ENCODE measurements around the gene TMEM223. TPM values are rescaled to one million over a fixed set of nuclear protein-coding genes. Genes with fewer than 3 reads are reported as not detected.
"Not testable (repeated sequence)": the region's sequence is repeated elsewhere in the genome, so short reads cannot be mapped to it uniquely, and the experiment has no call there.

Gene TMEM223
- total and polyA plus RNA-seq, 3 experiments from 2014 or later: 13.0 to 56.0 (median 14.6) TPM

DNA sequence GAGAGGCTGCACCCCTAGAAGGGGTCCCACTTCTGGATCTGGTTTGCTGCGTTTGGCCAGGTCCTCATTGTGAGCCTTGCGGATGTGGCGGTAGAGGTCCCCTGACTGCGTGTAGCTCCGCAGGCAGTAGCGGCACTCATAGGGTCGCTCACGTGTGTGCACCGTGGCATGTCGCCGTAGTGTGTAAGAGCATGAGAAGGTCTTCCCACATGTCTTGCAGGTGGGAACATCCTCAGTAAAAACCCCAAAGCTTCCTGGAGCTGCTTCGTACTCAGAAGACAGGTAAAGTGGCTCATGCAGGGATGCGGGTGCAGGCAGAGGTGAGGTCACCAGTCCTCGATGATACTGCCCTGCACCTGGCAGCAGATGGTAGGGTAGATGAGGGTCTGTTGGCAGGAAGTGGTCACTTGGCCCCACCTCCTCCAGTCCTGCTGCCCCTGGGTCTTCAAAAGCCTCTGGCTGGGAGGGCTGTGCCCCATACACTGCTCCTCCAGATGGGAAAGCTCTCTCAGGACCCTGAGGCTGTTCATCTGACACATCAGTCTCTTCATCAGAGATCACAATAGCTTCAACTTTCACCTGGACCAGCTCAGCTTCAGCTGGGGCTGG lies 39.5 kb downstream of the TMEM223 start:
- CTCF ChIA-PET: interaction anchor here (0.8 to 3.3 kb wide), 5 partner anchors 10 to 34 kb away, joined by 3 to 36 read pairs (median 4); partner anchors contain the start of genes POLR2G and TMEM179B
- Mint-ChIP-seq H3K9me3 (no peaks in the 10 kb centered on the region), H3K4me1 (peaks cover 26 to 45% (median 36%) of the 10 kb centered on the region in 3 donors), H3K4me3 (peak overlapping the region in 3 of 7 donors; percentile 8 to 100 (median 29)), H3K27me3 (no peaks in the 10 kb centered on the region), H3K27ac (peak overlapping the region in 5 of 8 donors; percentile 23 to 99 (median 66)), H3K36me3 (peaks cover 0 to 32% (median 3%) of the 10 kb centered on the region in 3 donors)
- no peak overlapping the region for H3K27ac ChIP-seq (ENCODE audit: low read depth, low read length)
- no peak for DNase-seq
- peaks cover 14% of the 10 kb centered on the region for H3K36me3 ChIP-seq (ENCODE audit: insufficient read depth, low read length)
- H3K27me3 ChIP-seq (ENCODE audit: insufficient read depth, low read length, poor library complexity, severe bottlenecking): no peaks in the 10 kb centered on the region
- POLR2A ChIA-PET: interaction anchor here (0.6 to 3.2 kb wide), 5 partner anchors 19 to 161 kb away, joined by 3 to 31 read pairs (median 18); partner anchors contain the start of genes HNRNPUL2, SLC3A2, TAF6L and TUT1
- H3K4me3 ChIP-seq (ENCODE audit: low read length): no peak overlapping the region
- H3K9me3 ChIP-seq (ENCODE audit: low read length): no peaks in the 10 kb centered on the region
- peaks cover 22% of the 10 kb centered on the region for H3K4me1 ChIP-seq (ENCODE audit: insufficient read depth, low read length)

DNA sequence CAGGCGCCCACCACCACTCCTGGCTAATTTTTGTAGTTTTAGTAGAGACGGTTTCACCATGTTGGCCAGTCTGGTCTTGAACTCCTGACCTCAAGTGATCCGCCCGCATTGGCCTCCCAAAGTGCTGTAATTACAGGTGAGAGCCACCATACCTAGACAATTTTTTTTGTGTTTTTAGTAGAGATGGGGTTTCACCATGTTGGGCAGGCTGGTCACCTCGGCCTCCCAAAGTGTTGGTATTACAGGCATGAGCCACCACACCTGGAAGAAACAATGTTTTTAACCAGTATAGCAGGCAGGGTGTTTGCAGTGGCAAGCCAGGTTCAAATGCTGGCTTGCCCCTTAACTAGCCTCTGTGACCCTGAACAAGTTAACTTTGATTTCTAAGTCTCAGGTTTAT lies 41.9 kb downstream of the TMEM223 start:
- not testable (repeated sequence) for H3K27me3 ChIP-seq (ENCODE audit: insufficient read depth, low read length, poor library complexity, severe bottlenecking); H3K27ac ChIP-seq (ENCODE audit: low read depth, low read length); H3K4me3 Mint-ChIP-seq; H3K9me3 Mint-ChIP-seq; H3K9me3 ChIP-seq (ENCODE audit: low read length); DNase-seq; H3K27me3 Mint-ChIP-seq; H3K4me3 ChIP-seq (ENCODE audit: low read length)
- CTCF ChIA-PET: interaction anchor here (1.2 kb wide), 1 partner anchor 36 kb away, joined by 3 read pairs; no protein-coding TSS in a partner anchor
- Mint-ChIP-seq H3K36me3 (peaks cover 0 to 32% (median 3%) of the 10 kb centered on the region in 3 donors), H3K4me1 (peaks cover 24 to 45% (median 30%) of the 10 kb centered on the region in 3 donors), H3K27ac (peak overlapping the region in 1 of 8 donors; percentile 46)
- H3K36me3 ChIP-seq (ENCODE audit: insufficient read depth, low read length): peaks cover 14% of the 10 kb centered on the region
- POLR2A ChIA-PET: interaction anchor here (1.1 kb wide), 1 partner anchor 20 kb away, joined by 4 read pairs; no protein-coding TSS in a partner anchor
- H3K4me1 ChIP-seq (ENCODE audit: insufficient read depth, low read length): peaks cover 22% of the 10 kb centered on the region

DNA sequence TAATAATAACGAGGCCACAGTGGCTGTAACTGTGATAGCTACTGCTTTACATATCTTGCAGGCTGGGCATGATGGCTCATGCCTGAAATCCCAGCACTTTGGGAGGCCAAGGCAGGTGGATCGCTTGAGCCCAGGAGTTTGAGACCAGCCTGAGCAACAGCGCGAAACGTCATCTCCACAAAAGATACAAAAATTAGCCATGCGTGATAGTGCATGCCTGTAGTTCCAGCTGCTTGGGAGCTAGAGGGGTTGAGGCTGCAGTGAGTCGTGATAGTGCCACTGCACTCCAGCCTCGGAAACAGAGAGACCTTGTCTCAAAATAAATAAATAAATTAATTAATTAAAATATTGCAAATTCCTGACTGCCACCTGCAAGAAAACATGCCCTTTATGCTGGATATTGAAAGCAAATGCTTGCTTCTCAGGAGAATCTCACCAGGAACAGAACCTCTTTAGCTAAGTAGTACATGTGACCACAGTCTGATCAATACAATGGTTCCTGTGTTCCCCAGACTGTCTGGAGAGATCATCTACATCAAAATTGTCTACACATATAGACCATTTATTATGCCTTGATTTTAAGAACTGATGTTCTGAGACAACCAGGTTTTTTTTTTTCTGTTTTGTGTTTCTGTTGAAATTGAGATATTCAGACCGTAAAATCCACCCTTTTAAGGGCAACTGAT lies 44.2 kb downstream of the TMEM223 start:
- H3K27ac ChIP-seq (ENCODE audit: low read depth, low read length): no peak overlapping the region
- H3K4me3 ChIP-seq (ENCODE audit: low read length): no peak overlapping the region
- peaks cover 7% of the 10 kb centered on the region for H3K4me1 ChIP-seq (ENCODE audit: insufficient read depth, low read length)
- Mint-ChIP-seq H3K27ac (peak overlapping the region in 2 of 8 donors; percentile 3 to 15), H3K9me3 (no peaks in the 10 kb centered on the region), H3K4me1 (peaks cover 9 to 28% (median 13%) of the 10 kb centered on the region in 3 donors), H3K4me3 (no peak overlapping the region), H3K36me3 (peaks cover 0 to 21% (median 3%) of the 10 kb centered on the region in 3 donors), H3K27me3 (no peaks in the 10 kb centered on the region)
- ChIA-PET CTCF (interaction anchor here (0.8 to 1.7 kb wide), 2 partner anchors 39 to 40 kb away, joined by 3 to 7 read pairs; partner anchors contain the start of genes BSCL2, GNG3 and TMEM179B), POLR2A (interaction anchor here (0.6 to 1.4 kb wide), 2 partner anchors 25 to 58 kb away, joined by 3 read pairs; partner anchors contain the start of gene NXF1)
- no peaks in the 10 kb centered on the region for H3K27me3 ChIP-seq (ENCODE audit: insufficient read depth, low read length, poor library complexity, severe bottlenecking)
- H3K9me3 ChIP-seq (ENCODE audit: low read length): no peaks in the 10 kb centered on the region
- DNase-seq: no peak
- peaks cover 7% of the 10 kb centered on the region for H3K36me3 ChIP-seq (ENCODE audit: insufficient read depth, low read length)

Other genes starting within 250 kb of the TMEM223 start
Only the 30 nearest of the 31 such genes appear.
- 1,000 to 10,000 TPM; 1,800 to 1,846 TPM for gene EEF1G, start 218.1 kb downstream of the TMEM223 start, total RNA-seq
- 1,157 TPM for gene EEF1G, start 218.1 kb downstream of the TMEM223 start, polyA plus RNA-seq
- gene TUT1, start 200.5 kb downstream of the TMEM223 start, total RNA-seq: 10 to 100 TPM; 30.8 to 32.7 TPM
- 13.7 TPM for gene TUT1, start 200.5 kb downstream of the TMEM223 start, polyA plus RNA-seq
- gene MTA2, start 190.1 kb downstream of the TMEM223 start, total RNA-seq: 100 to 1,000 TPM; 248 to 263 TPM
- gene MTA2, start 190.1 kb downstream of the TMEM223 start, polyA plus RNA-seq: 37.4 TPM
- gene EML3, start 179.2 kb downstream of the TMEM223 start, total RNA-seq: 100 to 1,000 TPM; 133 to 134 TPM
- 22.9 TPM for gene EML3, start 179.2 kb downstream of the TMEM223 start, polyA plus RNA-seq
- 1 to 10 TPM; 4.9 to 5.3 TPM for gene ROM1, start 178.7 kb downstream of the TMEM223 start, total RNA-seq
- gene ROM1, start 178.7 kb downstream of the TMEM223 start, polyA plus RNA-seq: 1.7 TPM
- gene B3GAT3, start 170.0 kb downstream of the TMEM223 start, total RNA-seq: 10 to 100 TPM; 67.4 to 68.2 TPM
- 48.9 TPM for gene B3GAT3, start 170.0 kb downstream of the TMEM223 start, polyA plus RNA-seq
- 100 to 1,000 TPM; 213 to 219 TPM for gene GANAB, start 145.4 kb downstream of the TMEM223 start, total RNA-seq
- 164 TPM for gene GANAB, start 145.4 kb downstream of the TMEM223 start, polyA plus RNA-seq
- 10 to 100 TPM; 41.3 to 45.9 TPM for gene INTS5, start 138.7 kb downstream of the TMEM223 start, total RNA-seq
- 45.2 TPM for gene INTS5, start 138.7 kb downstream of the TMEM223 start, polyA plus RNA-seq
- gene C11orf98, start 126.8 kb downstream of the TMEM223 start, total RNA-seq: 100 to 1,000 TPM; 178 to 182 TPM
- 118 TPM for gene C11orf98, start 126.8 kb downstream of the TMEM223 start, polyA plus RNA-seq
- 10 to 100 TPM; 43.1 to 48.3 TPM for gene CSKMT, start 126.7 kb downstream of the TMEM223 start, total RNA-seq
- 3.6 TPM for gene CSKMT, start 126.7 kb downstream of the TMEM223 start, polyA plus RNA-seq
- 1 to 10 TPM; 7.1 to 7.5 TPM for gene UQCC3, start 120.3 kb downstream of the TMEM223 start, total RNA-seq
- 11.2 TPM for gene UQCC3, start 120.3 kb downstream of the TMEM223 start, polyA plus RNA-seq
- gene LBHD1, start 119.7 kb downstream of the TMEM223 start, total RNA-seq: 10 to 100 TPM; 22.6 to 22.9 TPM
- 7.6 TPM for gene LBHD1, start 119.7 kb downstream of the TMEM223 start, polyA plus RNA-seq
- 100 to 1,000 TPM; 142 to 143 TPM for gene UBXN1, start 112.9 kb downstream of the TMEM223 start, total RNA-seq
- 164 TPM for gene UBXN1, start 112.9 kb downstream of the TMEM223 start, polyA plus RNA-seq
- gene LRRN4CL, start 102.5 kb downstream of the TMEM223 start, total RNA-seq: under 1 TPM; 0.11 to 0.22 TPM
- gene LRRN4CL, start 102.5 kb downstream of the TMEM223 start, polyA plus RNA-seq: not detected
- 10 to 100 TPM; 32.9 to 33.3 TPM for gene BSCL2, start 84.6 kb downstream of the TMEM223 start, total RNA-seq
- gene BSCL2, start 84.6 kb downstream of the TMEM223 start, polyA plus RNA-seq: 48.8 TPM
- gene GNG3, start 84.3 kb downstream of the TMEM223 start, total RNA-seq: not detected
- 0.36 TPM for gene GNG3, start 84.3 kb downstream of the TMEM223 start, polyA plus RNA-seq
- 10 to 100 TPM; 58.7 to 64.3 TPM for gene HNRNPUL2, start 64.5 kb downstream of the TMEM223 start, total RNA-seq
- gene HNRNPUL2, start 64.5 kb downstream of the TMEM223 start, polyA plus RNA-seq: 3.3 TPM
- gene TTC9C, start 63.5 kb downstream of the TMEM223 start, total RNA-seq: 10 to 100 TPM; 36.7 to 37.2 TPM
- 22.2 TPM for gene TTC9C, start 63.5 kb downstream of the TMEM223 start, polyA plus RNA-seq
- gene ZBTB3, start 37.8 kb downstream of the TMEM223 start, total RNA-seq: 10 to 100 TPM in 1 of 2 experiments, 1 to 10 TPM in 1; 9.4 to 11.6 TPM
- 3.5 TPM for gene ZBTB3, start 37.8 kb downstream of the TMEM223 start, polyA plus RNA-seq
- 100 to 1,000 TPM; 151 to 160 TPM for gene POLR2G, start 30.4 kb downstream of the TMEM223 start, total RNA-seq
- gene POLR2G, start 30.4 kb downstream of the TMEM223 start, polyA plus RNA-seq: 272 TPM
- gene TAF6L, start 20.6 kb downstream of the TMEM223 start, total RNA-seq: 10 to 100 TPM; 21.8 to 24.1 TPM
- gene TAF6L, start 20.6 kb downstream of the TMEM223 start, polyA plus RNA-seq: 9.6 TPM
- gene TMEM179B, start 4.6 kb downstream of the TMEM223 start, total RNA-seq: 10 to 100 TPM; 46.4 to 49.2 TPM
- 135 TPM for gene TMEM179B, start 4.6 kb downstream of the TMEM223 start, polyA plus RNA-seq
- 100 to 1,000 TPM; 112 to 126 TPM for gene NXF1, start 13.4 kb upstream of the TMEM223 start, total RNA-seq
- gene NXF1, start 13.4 kb upstream of the TMEM223 start, polyA plus RNA-seq: 81.2 TPM
- 10 to 100 TPM; 34.7 to 35.3 TPM for gene STX5, start 40.0 kb upstream of the TMEM223 start, total RNA-seq
- gene STX5, start 40.0 kb upstream of the TMEM223 start, polyA plus RNA-seq: 37.2 TPM
- under 1 TPM in 1 of 2 experiments, not detected in 1; 0.50 TPM for gene TEX54, start 40.8 kb upstream of the TMEM223 start, total RNA-seq
- gene TEX54, start 40.8 kb upstream of the TMEM223 start, polyA plus RNA-seq: 0.66 TPM
- gene WDR74, start 47.6 kb upstream of the TMEM223 start, total RNA-seq: 100 to 1,000 TPM; 124 to 131 TPM
- 42.4 TPM for gene WDR74, start 47.6 kb upstream of the TMEM223 start, polyA plus RNA-seq
- 100 to 1,000 TPM; 426 to 430 TPM for gene SLC3A2, start 88.9 kb upstream of the TMEM223 start, total RNA-seq
- 180 TPM for gene SLC3A2, start 88.9 kb upstream of the TMEM223 start, polyA plus RNA-seq
- not detected for gene CHRM1, start 129.4 kb upstream of the TMEM223 start, total RNA-seq
- not detected for gene CHRM1, start 129.4 kb upstream of the TMEM223 start, polyA plus RNA-seq
- gene SLC22A6, start 193.0 kb upstream of the TMEM223 start, total RNA-seq: not detected
- not detected for gene SLC22A6, start 193.0 kb upstream of the TMEM223 start, polyA plus RNA-seq
- gene SLC22A8, start 223.8 kb upstream of the TMEM223 start, total RNA-seq: not detected
- gene SLC22A8, start 223.8 kb upstream of the TMEM223 start, polyA plus RNA-seq: not detected

All from CD8-positive, alpha-beta memory T cell (primary cell).